Uterus (tissue), 2 donors: Measurements from ENCODE around the gene KRTAP19-3.

Experiments
- CTCF ChIP-seq, 4 experiments: fragments of 200-600 bp in 2 of 4; fragments of 450-650 bp in 2 of 4; sonication (generic) in 2 of 4; IDR thresholded peaks; one replicate each; pipeline ENCODE4 v1.5.1; 2016 to 2019; ENCODE audit warnings: antibody characterized with exemption in 4 of 4, mild to moderate bottlenecking in 2 of 4, moderate library complexity in 1 of 4
- POLR2A ChIP-seq, 2 donors: fragments of 450-650 bp; IDR thresholded peaks; one replicate each; pipeline ENCODE4 v1.6.1; 2016; ENCODE audit warnings: antibody characterized with exemption in 2 of 2, mild to moderate bottlenecking in 1 of 2, moderate library complexity in 1 of 2

DNA sequence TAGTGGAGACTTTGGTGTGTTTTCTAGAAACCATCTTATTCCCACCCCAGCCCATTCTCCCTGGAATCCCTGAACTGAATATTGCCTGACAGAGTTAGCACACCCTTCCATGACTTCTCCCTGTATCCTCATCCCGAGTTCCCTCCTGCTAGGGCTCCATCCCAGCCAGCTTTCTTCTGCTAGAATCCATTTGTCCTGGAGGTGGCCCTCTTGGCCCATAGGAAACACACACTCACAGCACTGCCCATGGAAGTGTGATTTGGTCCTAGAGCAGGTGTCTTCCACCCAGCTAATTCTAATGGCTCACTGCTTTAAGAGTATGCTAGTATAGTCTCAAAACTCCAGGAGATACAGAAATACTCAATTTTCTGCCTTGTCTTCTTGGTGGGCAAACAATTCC lies 47.6 kb downstream of the KRTAP19-3 start:
- TF ChIP-seq POLR2A (IDR thresholded peaks at IDR 0.05): no peak
- TF ChIP-seq CTCF (IDR thresholded peaks at IDR 0.05): no peak
